ENCODE results near the gene IQSEC1. TPM values are rescaled to one million over a fixed set of nuclear protein-coding genes. Genes with fewer than 3 reads are reported as not detected.

IQSEC1 gene
- total RNA-seq, 1 experiment from 2014 or later: 28.1 TPM

DNA sequence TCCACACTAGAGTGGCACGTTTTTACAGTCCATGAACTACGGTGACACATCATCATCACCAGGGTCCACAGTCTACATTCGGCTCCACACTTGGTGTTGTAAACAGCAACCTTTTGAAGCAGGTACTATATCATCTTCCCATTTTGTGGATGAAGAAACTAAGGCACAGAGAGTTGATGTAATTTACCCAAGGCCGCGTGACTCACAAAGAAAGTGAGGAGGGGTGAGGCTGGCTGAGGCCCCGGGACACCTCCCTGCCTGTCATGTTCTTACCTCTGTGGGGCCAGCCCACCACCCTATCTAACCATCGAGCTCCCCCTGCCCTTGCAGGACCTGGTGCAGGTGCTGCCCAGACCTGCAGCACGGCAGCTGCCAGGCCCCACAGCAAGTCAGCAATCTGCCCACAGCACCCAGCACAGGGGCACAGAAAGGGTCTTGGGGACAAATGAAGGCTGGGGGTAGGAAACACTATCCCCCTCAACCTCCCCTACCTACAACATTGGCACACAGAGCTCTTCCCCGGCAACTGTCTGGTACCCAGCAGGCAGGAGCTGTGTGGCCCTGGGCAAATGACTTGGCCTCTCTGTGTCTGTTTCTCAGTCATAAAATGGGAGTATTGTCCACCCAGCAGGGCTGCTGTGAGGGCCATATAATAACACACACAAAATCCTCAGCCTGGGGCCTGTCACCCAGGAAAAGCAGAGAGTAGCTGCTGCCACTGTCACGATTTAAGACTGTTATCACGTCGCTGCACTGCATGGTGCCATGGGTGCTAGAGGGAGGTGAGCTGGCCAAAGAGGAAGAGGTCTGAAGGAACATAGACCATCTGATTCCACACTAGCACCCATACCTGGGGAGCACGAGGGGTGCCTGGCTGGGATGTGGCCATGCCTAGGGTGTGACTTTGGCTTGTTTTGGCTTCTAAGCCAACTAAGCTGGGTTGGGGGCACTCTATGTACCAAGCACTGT is 115.1 kb downstream of the IQSEC1 start:
- no peak for ATAC-seq
- Histone ChIP-seq H3K27me3 (ENCODE audit: insufficient read depth, low read length) (no peaks in the 10 kb centered on the region), H3K9me3 (ENCODE audit: control insufficient read depth in 1 of 2, insufficient read depth in 1 of 2, low read depth in 1 of 2, low read length in 2 of 2) (no peaks in the 10 kb centered on the region), H3K4me3 (replicated peaks in 1 of 2; ENCODE audit: low read depth in 1 of 2, low read length in 2 of 2) (no peak overlapping the region), H3K9ac (ENCODE audit: low read length) (no peak overlapping the region), H4K20me1 (ENCODE audit: insufficient read depth) (no peaks in the 10 kb centered on the region), H3K27ac (ENCODE audit: low read depth, low read length) (no peak overlapping the region), H2AFZ (ENCODE audit: low read depth, low read length, poor library complexity, severe bottlenecking) (no peak overlapping the region), H3K4me1 (ENCODE audit: control insufficient read depth in 1 of 2, insufficient read depth in 2 of 2, low read length in 2 of 2) (no peaks in the 10 kb centered on the region), H3K79me2 (ENCODE audit: insufficient read depth, low read length) (peaks cover 28% of the 10 kb centered on the region; the same call in 1 of the 2 replicates), H3K4me2 (ENCODE audit: low read length) (no peak overlapping the region), H3K9me2 (ENCODE audit: insufficient read depth) (no peaks in the 10 kb centered on the region), H3K36me3 (ENCODE audit: control insufficient read depth in 1 of 2, insufficient read depth in 2 of 2, low read length in 2 of 2) (no peaks in the 10 kb centered on the region)
- TF ChIP-seq ELF1 (IDR thresholded peaks at IDR 0.05; ENCODE audit: borderline replicate concordance, low read depth): no peak
- TF ChIP-seq YY1 (IDR thresholded peaks at IDR 0.05; ENCODE audit: extremely low read depth, insufficient replicate concordance, low read depth, low read length): no peak
- TF ChIP-seq, protein P1, sequence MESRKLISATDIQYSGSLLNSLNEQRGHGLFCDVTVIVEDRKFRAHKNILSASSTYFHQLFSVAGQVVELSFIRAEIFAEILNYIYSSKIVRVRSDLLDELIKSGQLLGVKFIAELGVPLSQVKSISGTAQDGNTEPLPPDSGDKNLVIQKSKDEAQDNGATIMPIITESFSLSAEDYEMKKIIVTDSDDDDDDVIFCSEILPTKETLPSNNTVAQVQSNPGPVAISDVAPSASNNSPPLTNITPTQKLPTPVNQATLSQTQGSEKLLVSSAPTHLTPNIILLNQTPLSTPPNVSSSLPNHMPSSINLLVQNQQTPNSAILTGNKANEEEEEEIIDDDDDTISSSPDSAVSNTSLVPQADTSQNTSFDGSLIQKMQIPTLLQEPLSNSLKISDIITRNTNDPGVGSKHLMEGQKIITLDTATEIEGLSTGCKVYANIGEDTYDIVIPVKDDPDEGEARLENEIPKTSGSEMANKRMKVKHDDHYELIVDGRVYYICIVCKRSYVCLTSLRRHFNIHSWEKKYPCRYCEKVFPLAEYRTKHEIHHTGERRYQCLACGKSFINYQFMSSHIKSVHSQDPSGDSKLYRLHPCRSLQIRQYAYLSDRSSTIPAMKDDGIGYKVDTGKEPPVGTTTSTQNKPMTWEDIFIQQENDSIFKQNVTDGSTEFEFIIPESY (IDR thresholded peaks at IDR 0.05; ENCODE audit: extremely low read depth, insufficient replicate concordance, low read length): no peak
- no peak for TF ChIP-seq POLR2A (IDR thresholded peaks at IDR 0.05; ENCODE audit: borderline replicate concordance, extremely low read depth, insufficient read depth, insufficient read length)
- TF ChIP-seq, protein P2, sequence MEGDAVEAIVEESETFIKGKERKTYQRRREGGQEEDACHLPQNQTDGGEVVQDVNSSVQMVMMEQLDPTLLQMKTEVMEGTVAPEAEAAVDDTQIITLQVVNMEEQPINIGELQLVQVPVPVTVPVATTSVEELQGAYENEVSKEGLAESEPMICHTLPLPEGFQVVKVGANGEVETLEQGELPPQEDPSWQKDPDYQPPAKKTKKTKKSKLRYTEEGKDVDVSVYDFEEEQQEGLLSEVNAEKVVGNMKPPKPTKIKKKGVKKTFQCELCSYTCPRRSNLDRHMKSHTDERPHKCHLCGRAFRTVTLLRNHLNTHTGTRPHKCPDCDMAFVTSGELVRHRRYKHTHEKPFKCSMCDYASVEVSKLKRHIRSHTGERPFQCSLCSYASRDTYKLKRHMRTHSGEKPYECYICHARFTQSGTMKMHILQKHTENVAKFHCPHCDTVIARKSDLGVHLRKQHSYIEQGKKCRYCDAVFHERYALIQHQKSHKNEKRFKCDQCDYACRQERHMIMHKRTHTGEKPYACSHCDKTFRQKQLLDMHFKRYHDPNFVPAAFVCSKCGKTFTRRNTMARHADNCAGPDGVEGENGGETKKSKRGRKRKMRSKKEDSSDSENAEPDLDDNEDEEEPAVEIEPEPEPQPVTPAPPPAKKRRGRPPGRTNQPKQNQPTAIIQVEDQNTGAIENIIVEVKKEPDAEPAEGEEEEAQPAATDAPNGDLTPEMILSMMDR (IDR thresholded peaks at IDR 0.05 in 2 of 3, conservative IDR thresholded peaks at IDR 0.05 in 1 of 3; ENCODE audit: borderline replicate concordance in 1 of 3, insufficient read depth in 1 of 3, low read depth in 2 of 3, low read length in 2 of 3): no peak
- TF ChIP-seq ZNF274 (IDR thresholded peaks at IDR 0.05; ENCODE audit: low read depth, low read length): no peak
- no peak for TF ChIP-seq EGR1 (IDR thresholded peaks at IDR 0.05; ENCODE audit: low read depth)
- TF ChIP-seq ZFX (IDR thresholded peaks at IDR 0.05): no peak
- no peak for TF ChIP-seq EZH2 (IDR thresholded peaks at IDR 0.05)
- intact Hi-C loops (cut with micrococcal nuclease): no loop called here
- no peak for DNase-seq (ENCODE audit: low read depth, low spot score)
- BruUV-seq (replicated peaks): no TSS peak
- CTCF ChIA-PET: no interaction called here
- POLR2A ChIA-PET: no interaction called here
- RAD21 ChIA-PET (ENCODE audit: low non-redundant PET in 1 of 2, low total read pairs in 2 of 2, uncharacterized antibody in 2 of 2, unreplicated experiment in 2 of 2): no interaction called here
